ENCODE measurements around the gene TFF3.

Gene TFF3

DNA sequence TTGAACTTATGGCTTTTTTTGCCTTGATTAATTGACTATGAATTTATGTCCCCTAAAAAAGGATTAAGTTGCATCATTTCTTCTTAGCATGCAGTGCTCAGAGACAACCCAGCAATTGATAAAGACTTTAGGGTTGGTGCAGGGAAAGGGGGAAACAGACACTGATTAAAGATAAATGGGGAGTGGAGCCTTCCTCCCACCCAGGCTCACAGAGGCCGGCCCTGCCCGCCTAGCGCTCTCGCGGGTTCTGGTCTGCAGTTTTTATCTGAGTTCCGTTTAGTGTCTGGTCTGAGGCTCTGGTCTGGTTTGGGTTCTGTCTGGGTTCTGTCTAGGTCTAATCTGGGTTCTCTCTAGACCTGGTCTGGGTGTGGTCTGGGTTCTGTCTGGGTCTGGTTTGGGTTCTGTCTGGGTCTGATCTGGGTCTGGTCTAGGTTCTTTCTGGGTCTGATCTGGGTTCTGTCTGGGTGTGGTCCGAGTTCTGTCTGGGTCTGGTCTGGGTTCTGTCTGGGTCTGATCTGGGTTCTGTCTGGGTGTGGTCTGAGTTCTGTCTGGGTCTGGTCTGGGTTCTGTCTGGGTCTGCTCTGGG lies 48.1 kb downstream of the TFF3 start:
- DNase-seq (ENCODE audit: low read depth in 3 of 3) = no peak

DNA sequence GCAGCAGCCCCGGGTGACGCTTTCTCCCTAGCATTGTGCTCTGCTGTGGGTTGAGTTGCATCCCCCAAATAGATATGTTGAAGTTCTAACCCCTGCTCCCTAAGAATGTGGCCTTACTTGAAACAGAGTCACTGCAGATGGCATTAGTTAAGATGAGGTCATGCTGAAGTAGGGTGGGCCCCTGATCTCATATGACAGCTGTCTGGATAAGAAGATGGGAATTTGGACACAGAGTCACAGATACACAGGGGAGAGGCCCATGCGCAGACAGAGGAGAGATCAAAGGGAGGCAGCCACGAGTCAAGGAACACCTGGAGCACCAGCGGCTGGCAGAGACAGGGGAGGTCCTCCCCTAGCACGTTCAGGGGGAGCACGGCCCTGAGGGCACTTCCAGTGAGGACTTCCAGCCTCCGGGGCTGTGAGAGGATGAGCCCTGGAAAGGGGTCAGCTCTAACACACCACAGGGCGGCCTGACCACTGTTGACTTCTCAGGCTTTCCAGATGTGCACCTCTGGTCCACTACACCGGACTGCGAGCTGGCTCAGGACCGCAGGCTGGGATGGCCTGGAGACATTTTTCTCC lies 49.9 kb downstream of the TFF3 start:
- no peak for DNase-seq (ENCODE audit: low read depth in 3 of 3)

- no peak for DNase-seq (ENCODE audit: low read depth in 3 of 3)
Observed at GRCh38 chr21:42264245-42265195, 50.7 kb downstream of the TFF3 start.

GRCh38 chr21:42263591-42264131 lies 51.5 kb downstream of the TFF3 start:
- no peak for DNase-seq (ENCODE audit: low read depth in 3 of 3)

GRCh38 chr21:42262831-42263231 lies 52.4 kb downstream of the TFF3 start:
- DNase-seq (ENCODE audit: low read depth in 3 of 3) = no peak

DNA sequence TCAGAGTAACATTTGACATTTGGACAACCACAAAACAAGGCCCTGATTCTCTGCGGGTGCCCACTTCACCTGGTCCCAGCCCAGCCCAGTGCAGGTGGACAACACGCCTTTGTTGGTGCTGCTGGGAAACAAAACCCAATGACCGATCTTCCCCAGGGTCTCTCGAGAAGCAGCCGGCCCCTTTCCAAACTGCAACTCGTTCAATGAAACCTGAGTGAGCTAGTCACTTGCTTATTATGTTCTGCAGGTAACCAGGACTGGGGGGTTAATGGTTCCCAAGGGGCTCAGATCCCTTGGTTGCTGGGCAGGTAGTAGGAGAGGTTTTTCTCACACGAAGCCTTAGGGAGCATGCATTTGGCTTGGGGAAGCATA lies 53.4 kb downstream of the TFF3 start:
- no peak for DNase-seq (ENCODE audit: low read depth in 3 of 3)

All from stimulated activated CD4-positive, alpha-beta T cell treated with anti-CD3 and anti-CD28 coated beads, TNF-alpha, amount 100 ng/mL, for 48 hours (primary cell).